ENCODE results near the gene FIGNL1.

DNA sequence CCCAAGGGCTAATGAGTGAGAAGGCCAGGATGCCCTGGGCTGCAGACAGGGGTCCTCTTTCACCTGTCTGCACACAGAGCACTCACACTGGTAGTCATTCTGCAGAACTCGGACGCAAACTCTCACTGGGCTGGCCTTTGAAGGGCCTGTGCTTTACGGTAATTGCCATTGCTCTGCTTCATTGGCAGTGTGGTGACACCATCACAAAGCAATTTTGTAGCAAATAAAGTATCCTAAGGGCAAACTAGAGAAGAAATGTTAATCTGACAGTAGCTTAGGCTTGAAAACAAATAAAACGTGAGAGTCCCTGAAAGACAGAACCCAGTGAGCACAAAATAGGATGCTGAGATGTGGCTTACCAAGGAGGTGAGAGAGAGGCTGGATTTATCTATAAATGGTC, 30.6 kb upstream of the FIGNL1 start:
- no peak for TF ChIP-seq POLR2A (IDR thresholded peaks at IDR 0.05)
- TF ChIP-seq, protein P1, sequence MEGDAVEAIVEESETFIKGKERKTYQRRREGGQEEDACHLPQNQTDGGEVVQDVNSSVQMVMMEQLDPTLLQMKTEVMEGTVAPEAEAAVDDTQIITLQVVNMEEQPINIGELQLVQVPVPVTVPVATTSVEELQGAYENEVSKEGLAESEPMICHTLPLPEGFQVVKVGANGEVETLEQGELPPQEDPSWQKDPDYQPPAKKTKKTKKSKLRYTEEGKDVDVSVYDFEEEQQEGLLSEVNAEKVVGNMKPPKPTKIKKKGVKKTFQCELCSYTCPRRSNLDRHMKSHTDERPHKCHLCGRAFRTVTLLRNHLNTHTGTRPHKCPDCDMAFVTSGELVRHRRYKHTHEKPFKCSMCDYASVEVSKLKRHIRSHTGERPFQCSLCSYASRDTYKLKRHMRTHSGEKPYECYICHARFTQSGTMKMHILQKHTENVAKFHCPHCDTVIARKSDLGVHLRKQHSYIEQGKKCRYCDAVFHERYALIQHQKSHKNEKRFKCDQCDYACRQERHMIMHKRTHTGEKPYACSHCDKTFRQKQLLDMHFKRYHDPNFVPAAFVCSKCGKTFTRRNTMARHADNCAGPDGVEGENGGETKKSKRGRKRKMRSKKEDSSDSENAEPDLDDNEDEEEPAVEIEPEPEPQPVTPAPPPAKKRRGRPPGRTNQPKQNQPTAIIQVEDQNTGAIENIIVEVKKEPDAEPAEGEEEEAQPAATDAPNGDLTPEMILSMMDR (IDR thresholded peaks at IDR 0.05): no peak
